AG09309 (cell line): ENCODE measurements around the gene GPD2.
A peak's percentile ranks its signal among the peaks of the same experiment; 100 is the strongest.

Experiments used
- DNase-seq: peaks from one replicate; pipeline ENCODE4 v3.0.0-alpha.2; 2010; ENCODE audit warnings: low read depth
- H3K4me3 ChIP-seq: 2 replicates; pipeline ENCODE4 v1.5.1; 2011; ENCODE audit warnings: mild to moderate bottlenecking, low read depth, low read length, moderate library complexity; ENCODE audit not compliant: control insufficient read depth
- TF ChIP-seq, protein P1 (sequence below): IDR thresholded peaks from 2 replicates; pipeline ENCODE4 v1.5.1; 2011; ENCODE audit warnings: mild to moderate bottlenecking, low read depth, low read length, inconsistent platforms; ENCODE audit not compliant: insufficient read depth, control insufficient read depth; ENCODE audit errors: missing control alignments

Gene GPD2

DNA sequence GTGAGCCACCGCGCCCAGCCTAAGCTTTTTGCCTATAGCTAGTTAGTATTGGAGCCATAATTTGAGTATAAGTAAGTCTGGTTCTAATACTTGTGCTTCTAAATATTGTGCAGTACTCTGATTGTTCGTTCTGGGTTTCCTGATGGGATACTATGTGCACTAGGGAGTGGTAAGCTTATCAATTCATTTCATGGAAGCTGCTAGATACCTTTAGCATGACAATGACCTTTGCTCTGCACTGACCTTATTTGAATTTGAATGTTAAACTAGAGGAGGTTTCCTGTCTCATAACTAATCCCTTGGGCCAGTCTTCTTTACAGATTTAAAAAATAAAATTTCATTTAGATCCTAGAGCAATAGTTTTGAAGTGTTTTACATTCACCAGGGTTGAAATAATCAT is 125.1 kb downstream of the GPD2 start:
- no peak for DNase-seq
- TF ChIP-seq, protein P1, sequence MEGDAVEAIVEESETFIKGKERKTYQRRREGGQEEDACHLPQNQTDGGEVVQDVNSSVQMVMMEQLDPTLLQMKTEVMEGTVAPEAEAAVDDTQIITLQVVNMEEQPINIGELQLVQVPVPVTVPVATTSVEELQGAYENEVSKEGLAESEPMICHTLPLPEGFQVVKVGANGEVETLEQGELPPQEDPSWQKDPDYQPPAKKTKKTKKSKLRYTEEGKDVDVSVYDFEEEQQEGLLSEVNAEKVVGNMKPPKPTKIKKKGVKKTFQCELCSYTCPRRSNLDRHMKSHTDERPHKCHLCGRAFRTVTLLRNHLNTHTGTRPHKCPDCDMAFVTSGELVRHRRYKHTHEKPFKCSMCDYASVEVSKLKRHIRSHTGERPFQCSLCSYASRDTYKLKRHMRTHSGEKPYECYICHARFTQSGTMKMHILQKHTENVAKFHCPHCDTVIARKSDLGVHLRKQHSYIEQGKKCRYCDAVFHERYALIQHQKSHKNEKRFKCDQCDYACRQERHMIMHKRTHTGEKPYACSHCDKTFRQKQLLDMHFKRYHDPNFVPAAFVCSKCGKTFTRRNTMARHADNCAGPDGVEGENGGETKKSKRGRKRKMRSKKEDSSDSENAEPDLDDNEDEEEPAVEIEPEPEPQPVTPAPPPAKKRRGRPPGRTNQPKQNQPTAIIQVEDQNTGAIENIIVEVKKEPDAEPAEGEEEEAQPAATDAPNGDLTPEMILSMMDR: no peak
- no peak overlapping the region for H3K4me3 ChIP-seq

DNA sequence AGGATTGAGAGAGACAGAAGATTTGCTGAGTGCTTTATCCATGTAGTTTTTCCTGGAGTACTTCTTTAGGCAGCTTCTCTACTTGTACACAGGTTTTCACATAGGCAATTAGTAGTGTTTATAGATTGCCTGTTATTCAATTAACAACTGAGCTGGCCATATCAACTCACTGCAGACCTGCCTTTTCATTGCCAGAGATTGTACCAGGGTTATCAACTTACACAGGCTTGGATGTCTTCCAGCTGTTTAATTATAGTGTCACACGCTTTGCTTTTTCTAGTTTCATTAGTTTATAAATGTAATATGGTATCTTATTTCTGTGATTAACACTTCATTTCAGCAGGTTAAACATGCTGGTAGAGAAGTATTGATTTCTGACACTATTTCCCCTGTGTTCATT is 125.9 kb downstream of the GPD2 start:
- H3K4me3 ChIP-seq: no peak overlapping the region
- no peak for DNase-seq
- TF ChIP-seq, protein P1: no peak

DNA sequence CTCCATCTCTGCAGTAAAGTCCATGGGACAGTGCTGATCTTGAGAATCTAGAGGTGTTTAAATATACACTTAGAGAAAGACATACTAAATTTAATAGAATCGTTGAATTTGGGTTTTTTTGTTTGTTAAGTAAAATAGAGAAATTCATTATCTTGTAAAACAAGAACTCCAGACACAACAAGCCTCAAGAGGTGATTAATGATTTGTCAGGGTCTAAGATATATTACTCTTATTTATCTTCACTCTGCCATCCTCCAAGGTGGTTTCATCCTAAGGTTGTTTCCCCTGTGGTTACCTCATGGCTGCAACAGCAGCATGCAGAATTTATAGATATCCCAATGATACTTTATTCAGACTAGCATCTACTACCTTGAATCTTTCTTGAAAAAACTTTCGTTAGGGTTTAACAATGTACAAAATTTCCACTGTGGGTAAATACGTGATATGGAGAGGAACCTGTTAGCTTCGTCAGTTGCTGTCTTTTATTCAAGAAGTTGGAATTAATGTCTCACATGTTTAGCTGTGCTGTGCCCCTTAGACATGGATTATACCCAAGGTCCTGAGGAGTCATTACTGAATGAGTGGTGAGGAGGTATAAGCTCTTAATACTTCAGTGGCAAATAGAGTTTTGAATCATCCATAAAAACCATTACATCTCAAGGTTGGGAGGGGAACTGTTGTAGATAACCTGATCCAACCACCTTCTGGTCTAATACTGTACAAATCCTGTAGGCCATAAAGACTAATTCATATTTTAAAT is 128.0 kb downstream of the GPD2 start:
- DNase-seq: no peak
- TF ChIP-seq, protein P1: no peak
- no peak overlapping the region for H3K4me3 ChIP-seq

DNA sequence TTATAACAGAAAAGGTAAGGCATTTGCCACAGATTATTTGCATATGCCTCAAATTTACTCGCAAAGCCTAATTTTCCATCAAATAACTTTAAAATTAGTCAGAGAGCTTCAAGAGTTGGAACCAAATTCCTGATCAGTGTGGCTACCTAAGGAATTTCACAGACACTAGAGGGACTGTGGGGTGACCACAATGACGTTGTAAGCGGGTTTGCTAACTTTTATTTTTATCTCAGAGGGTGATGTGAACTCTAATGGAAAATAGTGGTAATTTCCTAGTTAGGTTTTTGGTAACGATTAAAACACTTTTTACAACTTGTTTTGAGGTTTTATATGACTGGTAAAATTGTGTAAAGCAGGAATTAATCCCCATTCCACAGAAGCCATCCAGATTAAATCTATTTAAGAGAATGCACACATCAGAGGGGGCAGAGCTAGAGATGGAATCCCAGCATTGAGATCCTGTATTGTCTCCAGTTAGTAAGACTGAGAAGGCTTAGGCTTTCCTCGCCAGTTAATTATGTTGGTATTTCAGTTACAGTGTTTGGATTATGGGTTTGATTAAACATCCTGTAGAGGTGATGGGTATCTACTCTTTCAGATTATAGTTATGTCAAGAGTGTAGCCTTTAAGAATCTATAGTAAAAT is 129.0 kb downstream of the GPD2 start:
- TF ChIP-seq, protein P1: no peak
- DNase-seq: peak; percentile 89
- no peak overlapping the region for H3K4me3 ChIP-seq

DNA sequence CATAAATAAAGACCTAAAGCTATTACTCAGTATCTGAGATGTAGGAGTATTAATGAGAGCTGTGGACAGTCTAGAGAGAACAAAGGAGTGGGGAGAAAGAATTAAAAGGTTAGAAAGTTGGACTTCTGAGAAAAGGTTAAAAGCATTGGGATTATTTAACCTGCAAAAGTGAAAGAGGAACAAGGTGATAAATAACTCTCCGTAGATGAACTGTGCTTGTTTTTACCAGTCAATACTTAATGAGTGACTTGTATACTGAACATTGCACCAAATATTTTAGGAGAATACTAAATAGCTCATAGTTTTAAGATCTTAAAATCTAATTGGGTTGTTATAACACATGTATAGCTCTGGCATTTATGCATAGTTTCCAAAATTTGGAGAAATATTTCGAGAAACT is 137.5 kb downstream of the GPD2 start:
- TF ChIP-seq, protein P1: no peak
- no peak for DNase-seq
- H3K4me3 ChIP-seq: no peak overlapping the region

DNA sequence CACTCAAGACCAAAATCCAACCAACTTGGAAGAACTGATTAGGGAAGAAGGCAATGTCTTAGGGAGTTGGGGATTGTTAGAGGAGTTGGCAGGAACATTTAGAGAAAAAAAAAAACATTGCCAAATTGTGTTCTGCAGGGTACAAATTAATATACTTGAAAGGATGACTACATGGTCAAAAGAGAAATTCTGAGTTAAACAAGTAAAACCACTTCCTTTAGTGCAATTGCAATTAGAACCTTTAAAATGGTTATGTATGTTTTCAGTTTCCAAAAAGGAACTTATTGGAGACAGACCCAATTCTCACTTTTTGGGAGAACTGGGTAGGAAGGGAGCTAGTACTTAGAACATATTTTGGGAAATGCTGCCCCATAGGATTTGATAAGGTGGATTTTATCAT is 137.9 kb downstream of the GPD2 start:
- no peak overlapping the region for H3K4me3 ChIP-seq
- TF ChIP-seq, protein P1: no peak
- no peak for DNase-seq
